ENCODE data around the gene FER1L5.

Gene FER1L5

DNA sequence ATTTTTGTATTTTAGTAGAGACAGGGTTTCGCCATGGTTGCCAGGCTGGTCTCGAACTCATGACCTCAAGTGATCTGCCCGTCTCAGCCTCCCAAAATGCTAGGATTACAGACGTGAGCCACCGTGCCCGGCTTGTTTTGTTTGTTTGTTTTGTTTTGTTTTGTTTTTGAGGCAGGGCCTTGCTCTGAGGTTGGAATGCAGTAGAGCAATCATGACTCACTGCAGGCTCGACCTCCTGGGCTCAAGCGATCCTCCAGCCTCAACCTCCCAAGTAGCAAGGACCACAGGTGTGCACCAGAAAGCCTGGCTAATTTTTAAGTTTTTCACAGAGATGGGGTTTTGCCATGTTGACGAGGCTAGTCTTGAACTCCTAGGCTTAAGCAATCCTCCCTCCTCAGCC lies 109.2 kb downstream of the FER1L5 start:
- no peak overlapping the region for H3K4me3 ChIP-seq (replicated peaks; ENCODE audit: low read depth, low read length)
- H3K36me3 ChIP-seq (ENCODE audit: control insufficient read depth, insufficient read depth, low read length): no peaks in the 10 kb centered on the region
- TF ChIP-seq, protein P1, sequence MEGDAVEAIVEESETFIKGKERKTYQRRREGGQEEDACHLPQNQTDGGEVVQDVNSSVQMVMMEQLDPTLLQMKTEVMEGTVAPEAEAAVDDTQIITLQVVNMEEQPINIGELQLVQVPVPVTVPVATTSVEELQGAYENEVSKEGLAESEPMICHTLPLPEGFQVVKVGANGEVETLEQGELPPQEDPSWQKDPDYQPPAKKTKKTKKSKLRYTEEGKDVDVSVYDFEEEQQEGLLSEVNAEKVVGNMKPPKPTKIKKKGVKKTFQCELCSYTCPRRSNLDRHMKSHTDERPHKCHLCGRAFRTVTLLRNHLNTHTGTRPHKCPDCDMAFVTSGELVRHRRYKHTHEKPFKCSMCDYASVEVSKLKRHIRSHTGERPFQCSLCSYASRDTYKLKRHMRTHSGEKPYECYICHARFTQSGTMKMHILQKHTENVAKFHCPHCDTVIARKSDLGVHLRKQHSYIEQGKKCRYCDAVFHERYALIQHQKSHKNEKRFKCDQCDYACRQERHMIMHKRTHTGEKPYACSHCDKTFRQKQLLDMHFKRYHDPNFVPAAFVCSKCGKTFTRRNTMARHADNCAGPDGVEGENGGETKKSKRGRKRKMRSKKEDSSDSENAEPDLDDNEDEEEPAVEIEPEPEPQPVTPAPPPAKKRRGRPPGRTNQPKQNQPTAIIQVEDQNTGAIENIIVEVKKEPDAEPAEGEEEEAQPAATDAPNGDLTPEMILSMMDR (IDR thresholded peaks at IDR 0.05; ENCODE audit: insufficient read depth, low read length, poor library complexity, severe bottlenecking): no peak
- no peak for DNase-seq (ENCODE audit: extremely low read depth, insufficient read length)
- H3K27me3 ChIP-seq (replicated peaks; ENCODE audit: control insufficient read depth, insufficient read depth, low read length): no peaks in the 10 kb centered on the region

DNA sequence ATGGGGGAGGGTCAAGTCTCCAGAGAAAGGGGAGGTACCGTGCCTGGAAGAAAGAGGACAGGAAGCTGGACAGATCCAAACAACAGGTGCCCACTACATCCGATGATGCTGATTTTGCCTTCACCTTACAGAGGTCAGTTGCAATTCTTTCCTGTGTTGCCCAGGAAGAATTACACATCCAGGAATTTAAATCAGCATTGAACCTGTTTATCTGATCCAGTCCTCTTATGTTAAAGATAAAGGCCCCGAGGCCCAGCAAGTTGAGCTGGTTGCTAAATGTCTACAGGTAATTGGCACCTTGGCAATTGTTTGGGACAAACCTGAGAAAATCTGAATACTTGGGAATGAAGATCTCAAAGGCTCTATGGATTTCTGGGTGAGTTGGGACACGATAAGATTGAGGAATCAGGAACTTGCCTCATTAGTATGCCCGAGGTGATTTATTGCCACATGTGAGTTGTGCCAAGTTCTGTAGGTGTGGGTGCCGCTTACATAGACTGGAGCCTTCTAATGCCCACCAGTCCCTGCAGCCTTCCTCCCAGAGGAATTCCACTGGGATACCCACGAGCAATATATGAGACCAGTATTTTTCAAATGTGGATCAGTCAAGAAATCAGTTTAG lies 111.2 kb downstream of the FER1L5 start:
- Histone ChIP-seq H3K4me3 (replicated peaks; ENCODE audit: low read depth, low read length) (no peak overlapping the region), H3K27me3 (replicated peaks; ENCODE audit: control insufficient read depth, insufficient read depth, low read length) (no peaks in the 10 kb centered on the region), H3K36me3 (ENCODE audit: control insufficient read depth, insufficient read depth, low read length) (no peaks in the 10 kb centered on the region)
- DNase-seq (ENCODE audit: extremely low read depth, insufficient read length): no peak
- TF ChIP-seq, protein P1 (IDR thresholded peaks at IDR 0.05; ENCODE audit: insufficient read depth, low read length, poor library complexity, severe bottlenecking): no peak

DNA sequence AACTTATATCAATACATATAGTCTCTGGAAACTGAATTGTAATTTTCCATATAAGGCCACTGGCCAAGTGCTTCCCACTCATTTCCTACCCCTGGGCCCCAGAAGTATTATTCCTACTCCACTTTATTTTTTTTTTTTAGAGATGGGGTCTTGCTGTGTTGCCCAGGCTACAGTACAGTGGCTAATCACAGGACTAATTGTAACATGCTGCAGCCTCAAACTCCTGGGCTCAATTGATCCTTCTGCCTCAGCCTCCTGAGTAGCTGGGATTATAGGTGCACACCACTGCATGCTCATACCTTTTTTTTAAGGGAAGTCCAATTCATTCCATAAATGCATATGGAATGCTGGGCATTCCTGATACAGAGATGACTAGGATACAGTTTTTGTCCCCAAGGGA lies 111.8 kb downstream of the FER1L5 start:
- TF ChIP-seq, protein P1 (IDR thresholded peaks at IDR 0.05; ENCODE audit: insufficient read depth, low read length, poor library complexity, severe bottlenecking): no peak
- Histone ChIP-seq H3K27me3 (replicated peaks; ENCODE audit: control insufficient read depth, insufficient read depth, low read length) (no peaks in the 10 kb centered on the region), H3K36me3 (ENCODE audit: control insufficient read depth, insufficient read depth, low read length) (no peaks in the 10 kb centered on the region), H3K4me3 (replicated peaks; ENCODE audit: low read depth, low read length) (no peak overlapping the region)
- no peak for DNase-seq (ENCODE audit: extremely low read depth, insufficient read length)
